Measurements from ENCODE around the gene NPFFR1. TPM values are rescaled to one million over a fixed set of nuclear protein-coding genes. Genes with fewer than 3 reads are reported as not detected.

The NPFFR1 gene
- total RNA-seq, 1 experiment from 2014 or later: not detected

DNA sequence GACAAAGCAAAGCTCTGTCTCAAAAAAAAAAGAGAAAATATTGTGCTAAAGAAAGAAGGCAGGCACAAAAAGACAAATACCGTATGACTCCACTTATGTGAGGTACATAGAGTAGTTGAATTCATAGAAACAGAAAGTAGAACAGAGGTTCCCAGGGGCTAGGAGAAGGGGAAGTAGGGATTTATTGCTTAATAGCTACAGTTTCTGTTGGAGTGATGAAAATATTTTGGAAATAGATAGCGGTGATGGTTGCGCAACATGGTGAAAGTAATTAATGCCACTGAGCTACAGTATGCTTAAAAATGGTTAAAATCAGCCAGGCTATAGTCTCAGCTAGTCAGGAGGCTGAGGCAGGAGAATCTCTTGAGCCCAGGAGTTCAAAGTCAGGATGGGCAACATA lies 18.5 kb upstream of the NPFFR1 start:
- no peak overlapping the region for H2AK5ac ChIP-seq (ENCODE audit: insufficient read length, low read length)
- no peak overlapping the region for H2BK120ac ChIP-seq (ENCODE audit: low read depth, low read length, poor library complexity, severe bottlenecking)
- no peak overlapping the region for H2BK5ac ChIP-seq (ENCODE audit: insufficient read length, low read length)
- no peak overlapping the region for H3K23ac ChIP-seq (ENCODE audit: insufficient read length, low read depth, low read length)
- H3T11ph ChIP-seq (ENCODE audit: low read length): no peak overlapping the region
- H2BK20ac ChIP-seq (ENCODE audit: low read depth, low read length, poor library complexity, severe bottlenecking): no peak overlapping the region
- no peak overlapping the region for H2BK12ac ChIP-seq (ENCODE audit: insufficient read length, low read depth, low read length)
- H3K4me2 ChIP-seq (ENCODE audit: insufficient read depth, insufficient read length, low read length): no peak overlapping the region
- no peak for TF ChIP-seq CTCF (conservative IDR thresholded peaks at IDR 0.05)
- H3K9ac ChIP-seq (ENCODE audit: extremely low read depth, insufficient read length, low read length): no peak overlapping the region
- Mint-ChIP-seq H3K36me3 (ENCODE audit: insufficient read depth in 1 of 3, low read depth in 3 of 3) (peaks cover 0 to 4% (median 2%) of the 10 kb centered on the region in 3 experiments; a peak in 2 of 7 replicates), H3K27me3 (ENCODE audit: low read depth) (no peaks in the 10 kb centered on the region), H3K4me3 (no peak overlapping the region), H3K4me1 (no peaks in the 10 kb centered on the region), H3K27ac (no peak overlapping the region), H3K9me3 (no peaks in the 10 kb centered on the region)
- DNase-seq: no peak
- H3K18ac ChIP-seq (ENCODE audit: insufficient read length, low read depth, low read length): no peak overlapping the region
- no peaks in the 10 kb centered on the region for H3K27me3 ChIP-seq (ENCODE audit: insufficient read depth, low read length)
- no peak overlapping the region for H4K5ac ChIP-seq (ENCODE audit: insufficient read length, low read depth, low read length)
- H3K56ac ChIP-seq (ENCODE audit: insufficient read length, low read depth, low read length): no peak overlapping the region
- no peaks in the 10 kb centered on the region for H3K79me1 ChIP-seq (ENCODE audit: insufficient read depth, low read depth, low read length, poor library complexity, severe bottlenecking)
- no peaks in the 10 kb centered on the region for H4K20me1 ChIP-seq (ENCODE audit: control insufficient read depth, insufficient read depth, insufficient read length)
- no peak overlapping the region for H4K91ac ChIP-seq (ENCODE audit: insufficient read length, low read depth, low read length)
- no peak overlapping the region for H4K8ac ChIP-seq (replicated peaks; ENCODE audit: insufficient read length, low read depth, low read length)
- no peak overlapping the region for H2BK15ac ChIP-seq (ENCODE audit: low read depth, low read length)
- no peak overlapping the region for H3K4ac ChIP-seq (ENCODE audit: low read depth, low read length)
- no peak overlapping the region for H3K14ac ChIP-seq (ENCODE audit: insufficient read depth, low read length)
- H3K27ac ChIP-seq (ENCODE audit: insufficient read length, low read depth, low read length): no peak overlapping the region
- no peak overlapping the region for H2AFZ ChIP-seq (ENCODE audit: low read length)
- H3K9me3 ChIP-seq (ENCODE audit: control insufficient read depth, low read depth, low read length): no peaks in the 10 kb centered on the region
- no peaks in the 10 kb centered on the region for H3K79me2 ChIP-seq (ENCODE audit: insufficient read depth, low read length)
- WGBS (ENCODE audit: extremely low coverage, insufficient read length, low lambda C conversion rate): 100% methylated on average over 2 of the region's 3 CpGs
- no peaks in the 10 kb centered on the region for H3K23me2 ChIP-seq (ENCODE audit: insufficient read length, low read depth, low read length, poor library complexity, severe bottlenecking)
- no peaks in the 10 kb centered on the region for H3K4me1 ChIP-seq (ENCODE audit: insufficient read depth, low read length)
